ENCODE measurements around the gene LHFPL3.

LHFPL3 gene

DNA sequence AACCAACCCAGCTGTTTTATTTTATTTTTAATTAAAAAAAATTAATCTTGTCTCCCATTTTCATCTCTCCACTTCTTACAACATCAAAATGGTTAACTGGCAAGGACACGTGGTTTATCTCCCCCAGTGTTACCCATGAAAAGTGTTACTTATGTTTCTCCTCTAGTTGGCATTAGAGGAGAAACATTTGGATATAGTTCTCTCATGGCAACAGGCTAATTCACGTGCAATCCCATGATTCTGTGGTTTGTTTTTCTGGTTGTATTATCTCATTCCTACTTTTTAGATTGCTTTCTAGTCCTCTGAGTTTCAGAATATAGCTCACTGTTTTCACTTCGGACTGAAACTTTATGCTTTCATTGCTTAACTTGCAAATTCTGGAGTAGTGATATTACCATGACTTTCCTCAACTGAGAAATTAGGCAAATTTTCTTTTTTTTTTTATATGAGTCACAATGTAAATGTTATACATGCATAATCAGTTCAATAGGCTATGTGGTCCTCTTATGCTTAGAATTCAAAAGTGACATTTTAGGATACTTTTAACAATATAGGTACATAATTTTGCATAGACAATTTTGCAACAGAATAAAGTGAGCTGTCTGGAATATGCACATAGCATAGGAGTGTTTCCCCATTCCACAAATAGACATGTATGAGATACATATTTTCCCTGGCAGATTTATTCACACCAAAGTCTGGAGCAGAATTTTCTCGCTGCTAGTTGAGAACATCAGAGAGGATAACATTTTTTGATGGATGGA, 43.0 kb downstream of the LHFPL3 start:
- no peak for DNase-seq

DNA sequence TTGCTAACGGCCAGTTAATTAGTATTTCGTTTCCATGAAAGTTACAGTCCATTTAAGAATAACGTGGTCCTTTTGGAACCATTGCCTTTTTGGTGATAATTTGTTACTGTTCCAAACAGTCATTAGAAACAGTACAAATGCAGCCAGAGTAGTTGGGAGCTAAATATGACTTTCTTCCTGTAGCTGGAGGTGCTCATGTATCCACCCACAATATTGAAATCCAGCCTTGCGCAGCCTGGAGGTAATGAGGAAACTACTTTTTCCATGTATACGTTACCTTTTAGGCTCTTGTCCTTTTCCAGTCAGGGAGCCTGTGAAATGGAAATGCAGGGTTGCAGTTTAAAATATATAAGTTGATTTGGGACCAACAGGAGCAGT, 43.6 kb downstream of the LHFPL3 start:
- DNase-seq = no peak

DNA sequence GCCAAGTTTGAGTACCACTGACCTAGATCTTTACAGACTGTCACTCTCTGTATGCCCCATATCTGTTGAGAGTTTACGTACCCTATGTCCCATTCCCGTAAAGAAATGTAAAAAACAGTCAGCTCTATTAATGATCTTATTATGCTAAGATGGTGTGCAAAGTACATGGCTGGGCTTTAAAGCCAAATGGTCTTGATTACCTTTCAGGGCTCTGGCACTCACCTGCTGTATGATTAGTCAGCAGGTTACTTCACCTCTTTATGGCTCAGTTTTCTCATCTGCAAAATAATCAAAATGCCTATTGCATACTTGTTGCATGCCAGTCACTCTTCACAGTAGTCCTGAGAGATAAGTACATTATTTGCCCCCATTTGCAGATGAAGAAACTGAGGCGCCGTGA, 54.2 kb downstream of the LHFPL3 start:
- DNase-seq = no peak

DNA sequence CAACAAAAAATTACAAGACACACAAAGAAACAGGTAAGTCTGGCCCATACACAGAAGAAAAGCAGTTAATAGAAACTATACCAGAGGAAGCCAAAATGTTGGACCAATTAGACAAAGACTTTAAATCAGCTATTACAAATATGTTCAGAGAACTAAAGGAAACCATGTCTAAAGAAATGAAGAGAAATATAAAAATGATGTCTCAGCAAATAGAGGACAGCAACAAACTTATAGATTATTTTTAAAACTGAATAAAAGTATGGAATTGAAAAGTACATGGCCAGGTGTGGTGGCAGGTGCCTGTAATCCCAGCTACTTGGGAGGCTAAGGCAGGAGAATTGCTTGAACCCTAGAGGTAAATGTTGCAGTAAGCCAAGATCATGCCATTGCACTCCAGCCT, 58.5 kb downstream of the LHFPL3 start:
- DNase-seq = no peak

DNA sequence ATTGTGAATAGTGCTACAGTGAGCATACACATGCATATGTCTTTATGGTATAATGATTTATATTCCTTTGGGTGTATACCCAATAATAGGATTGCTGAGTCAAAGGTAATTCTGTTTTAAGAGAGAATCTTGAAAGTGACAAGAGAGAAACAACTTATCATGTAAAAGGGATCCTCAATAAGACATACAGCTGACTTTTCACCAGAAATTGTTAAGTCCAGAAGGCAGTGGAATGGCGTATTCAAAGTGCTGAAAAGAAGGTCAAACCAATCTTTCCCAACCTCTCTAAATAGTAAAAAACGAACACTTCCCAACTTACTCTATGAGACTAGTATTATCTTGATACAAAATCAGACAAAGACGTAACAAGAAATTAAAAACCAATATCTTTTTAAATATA, 59.8 kb downstream of the LHFPL3 start:
- no peak for DNase-seq

DNA sequence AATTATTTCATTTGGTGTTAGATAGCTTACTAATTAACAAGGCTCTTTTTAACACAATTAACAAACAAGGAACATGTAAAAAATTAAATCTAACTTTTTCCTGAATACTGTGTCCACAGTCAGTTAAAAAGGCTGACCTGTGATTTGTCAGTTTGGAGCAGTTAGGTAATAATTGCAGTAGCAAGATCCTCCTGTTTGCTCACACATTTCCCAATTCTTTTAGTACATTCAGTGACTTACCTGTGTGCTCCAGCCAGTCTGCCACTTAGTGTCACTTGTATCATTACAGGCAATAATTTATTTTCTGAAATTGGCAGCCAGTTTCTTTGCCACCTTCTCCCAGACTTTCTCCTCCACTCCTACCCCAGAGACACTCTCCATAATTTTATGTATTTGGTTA, 66.8 kb downstream of the LHFPL3 start:
- DNase-seq = no peak

DNA sequence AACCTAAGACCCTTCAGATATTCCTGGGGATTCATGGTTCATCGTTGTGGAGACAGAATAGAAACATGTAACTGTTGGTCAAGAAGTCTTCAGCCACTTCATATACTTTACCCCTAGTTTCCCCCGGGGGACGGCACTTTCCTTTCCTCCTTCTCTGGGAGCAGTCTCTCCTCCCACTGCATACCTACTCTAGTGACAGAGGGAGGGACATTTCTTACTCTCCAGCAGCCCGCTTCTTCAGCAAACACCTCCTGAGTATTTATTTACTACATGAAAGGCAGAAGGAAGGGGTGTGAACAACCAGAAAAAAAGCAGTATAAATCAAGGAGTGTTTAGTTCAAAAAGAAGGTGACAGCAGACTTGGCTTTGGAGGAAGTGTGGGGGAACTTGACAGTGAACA, 69.0 kb downstream of the LHFPL3 start:
- DNase-seq = no peak

DNA sequence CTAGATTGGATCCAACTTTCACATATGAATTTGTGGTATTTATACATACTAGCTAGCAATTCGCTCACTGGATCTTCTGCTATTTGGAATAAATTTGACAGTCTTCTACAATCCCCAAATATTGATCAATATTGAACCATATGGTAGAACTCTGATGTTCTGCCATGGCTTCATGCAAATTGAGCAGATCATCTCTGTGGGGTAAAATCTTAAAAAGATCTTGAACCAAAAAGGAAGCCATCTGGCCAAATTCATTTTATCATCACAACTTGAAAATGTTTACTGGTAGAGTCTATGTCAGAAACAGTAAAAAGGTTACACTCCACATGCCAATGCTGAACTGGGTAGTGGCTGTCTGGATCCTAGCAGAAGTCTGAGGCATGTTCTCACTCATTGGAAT, 80.0 kb downstream of the LHFPL3 start:
- no peak for DNase-seq

DNA sequence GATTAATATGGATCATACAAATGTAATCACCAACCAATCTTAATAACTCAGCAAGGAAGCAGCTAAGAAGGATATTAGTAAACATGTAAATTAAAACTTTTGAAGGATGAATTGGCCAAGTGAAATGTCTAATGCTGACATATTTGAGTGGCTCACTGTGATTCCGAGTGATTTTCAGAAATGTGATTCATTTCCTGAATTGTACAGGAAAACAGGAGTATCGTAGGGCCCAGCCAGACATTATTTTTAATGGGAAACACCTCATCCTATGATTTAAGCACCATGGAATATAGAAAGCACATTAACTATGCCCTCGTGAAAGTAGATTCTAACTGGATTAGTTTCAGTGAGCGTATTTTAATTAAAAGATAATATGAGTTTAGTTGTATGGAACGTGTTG, 82.3 kb downstream of the LHFPL3 start:
- no peak for DNase-seq

DNA sequence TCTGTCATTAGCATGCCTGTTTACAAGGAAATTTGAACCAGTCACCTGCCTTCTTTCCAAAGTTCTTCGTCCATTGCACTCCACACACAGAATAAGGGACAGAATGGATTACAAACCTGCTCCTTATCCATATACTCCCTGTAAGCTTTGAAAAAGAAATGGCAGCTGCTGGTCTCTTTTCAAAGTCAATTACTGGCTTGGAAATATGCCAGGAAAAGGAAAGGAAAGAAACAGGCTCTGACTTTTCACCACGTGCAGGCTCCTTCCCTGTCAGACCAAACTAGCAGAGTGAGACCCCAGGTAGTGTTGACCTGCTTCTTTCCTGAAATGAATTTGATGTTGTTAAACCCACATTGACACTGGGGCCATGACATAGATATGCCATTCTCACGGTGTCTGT, 84.5 kb downstream of the LHFPL3 start:
- DNase-seq = peak; percentile 90

DNA sequence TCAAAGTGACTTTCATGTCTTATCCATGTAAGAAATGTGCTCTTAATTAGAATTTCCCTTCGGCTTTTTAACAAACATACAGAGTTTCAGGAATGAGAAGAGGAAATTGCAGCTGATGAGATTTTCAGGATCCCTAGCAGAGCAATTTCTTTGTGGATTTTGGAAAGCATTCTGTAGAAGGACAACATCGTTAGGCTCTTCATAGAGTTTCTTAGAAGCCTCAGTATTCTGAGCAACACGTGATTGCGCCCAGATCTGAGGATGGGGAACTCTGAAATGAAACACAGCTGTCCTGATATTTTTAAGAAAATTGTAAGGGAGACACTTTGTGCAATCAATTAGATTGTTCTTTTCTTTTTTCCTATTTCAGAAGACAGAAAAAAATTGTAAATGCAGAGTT, 85.8 kb downstream of the LHFPL3 start:
- DNase-seq = no peak

DNA sequence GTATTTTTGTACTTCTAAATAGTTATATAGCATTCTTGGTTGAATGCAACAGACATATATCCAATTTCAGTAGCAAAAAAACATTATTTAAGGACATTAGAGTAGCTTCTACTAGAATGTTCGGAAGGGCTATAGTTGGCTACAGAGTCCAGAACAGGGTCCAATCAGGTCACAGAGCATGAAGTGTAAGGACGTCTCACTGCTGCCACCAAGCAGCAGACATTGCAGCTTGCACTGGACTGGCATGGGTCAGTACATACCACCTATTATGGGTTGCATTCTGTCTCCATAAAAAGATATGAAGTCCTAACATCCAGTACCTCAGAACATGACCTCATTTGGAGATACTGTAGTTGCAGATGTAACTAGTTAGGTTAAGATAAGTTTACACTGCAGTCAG, 87.3 kb downstream of the LHFPL3 start:
- no peak for DNase-seq

DNA sequence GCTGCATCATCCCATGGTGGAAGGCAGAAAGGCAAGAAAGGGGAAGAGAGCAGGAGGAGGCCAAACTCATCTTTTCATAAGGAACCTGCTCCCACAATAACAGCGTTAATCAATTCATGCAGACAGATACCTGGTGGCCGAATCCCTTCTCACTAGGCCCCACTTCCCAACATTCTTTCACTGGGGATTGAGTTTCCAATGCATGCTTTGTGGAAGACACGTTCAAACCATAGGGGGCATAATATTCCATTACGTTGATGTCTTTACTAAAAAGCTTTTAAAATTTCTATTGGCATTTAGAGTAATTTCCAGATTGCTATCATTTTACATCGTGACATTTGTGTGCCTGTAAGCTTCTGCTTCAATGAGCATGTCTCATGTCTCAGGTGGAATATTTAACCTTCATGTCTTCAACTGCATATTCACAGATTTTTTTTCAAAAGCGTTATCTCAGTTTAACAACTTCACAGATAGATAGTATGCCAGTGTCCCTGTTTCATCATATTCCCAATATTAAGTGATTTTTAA, 88.5 kb downstream of the LHFPL3 start:
- peak; percentile 69 for DNase-seq

DNA sequence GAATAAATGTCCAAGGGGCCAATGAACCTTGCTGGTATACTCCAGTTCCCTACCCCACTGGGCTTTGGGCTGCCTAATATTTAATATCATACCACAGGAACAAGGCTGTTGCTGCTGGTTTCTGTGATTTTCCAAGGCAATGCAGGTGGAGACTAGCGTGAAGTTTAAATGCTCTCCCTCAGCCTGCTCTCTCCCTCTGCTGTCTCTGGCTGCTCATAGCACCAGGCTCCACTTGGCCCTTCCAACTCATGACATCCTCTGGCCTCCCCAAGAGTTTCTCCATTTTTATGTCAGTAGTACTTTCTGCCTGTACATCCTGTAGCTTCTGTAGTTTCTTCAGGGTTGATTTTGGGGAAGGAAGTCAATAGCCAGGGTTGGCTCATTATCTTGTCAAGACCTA, 103.5 kb downstream of the LHFPL3 start:
- no peak for DNase-seq

DNA sequence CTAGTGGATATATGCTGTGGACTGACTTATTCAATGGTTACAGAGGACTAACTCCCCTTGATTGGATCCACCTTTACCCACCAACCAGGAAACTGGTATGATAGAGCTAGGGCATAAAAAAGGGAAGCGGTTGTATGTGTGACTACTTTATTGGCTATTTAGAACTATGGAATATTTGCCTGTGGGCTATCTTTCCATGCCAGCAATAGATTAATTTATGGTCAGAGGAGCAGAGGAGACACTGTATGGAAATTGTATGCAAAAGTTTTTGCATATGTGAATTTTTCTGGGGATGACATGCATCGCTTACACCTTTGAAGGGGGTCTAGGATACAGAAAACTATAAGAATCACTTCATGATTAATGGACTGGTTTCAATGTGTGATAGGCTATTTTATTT, 105.7 kb downstream of the LHFPL3 start:
- DNase-seq = no peak

DNA sequence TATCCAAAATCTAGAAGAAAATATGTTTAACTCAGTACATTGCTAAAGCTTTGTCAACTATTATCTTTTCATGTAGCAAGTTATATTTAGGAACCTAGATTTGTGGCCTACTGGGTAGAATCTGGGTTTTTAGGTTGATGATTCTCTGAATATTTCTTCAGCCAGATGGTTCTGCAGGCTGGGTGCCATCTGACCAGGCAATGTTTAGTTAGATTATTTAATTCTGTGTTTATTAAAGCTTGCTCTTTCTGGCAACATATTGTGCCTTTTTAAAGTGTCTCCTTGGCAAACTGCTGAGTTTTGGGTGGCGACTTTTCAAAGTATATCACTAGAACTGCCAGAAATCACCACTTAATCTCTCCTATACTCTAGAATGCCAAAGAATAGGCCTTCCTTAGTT, 114.1 kb downstream of the LHFPL3 start:
- DNase-seq = no peak

DNA sequence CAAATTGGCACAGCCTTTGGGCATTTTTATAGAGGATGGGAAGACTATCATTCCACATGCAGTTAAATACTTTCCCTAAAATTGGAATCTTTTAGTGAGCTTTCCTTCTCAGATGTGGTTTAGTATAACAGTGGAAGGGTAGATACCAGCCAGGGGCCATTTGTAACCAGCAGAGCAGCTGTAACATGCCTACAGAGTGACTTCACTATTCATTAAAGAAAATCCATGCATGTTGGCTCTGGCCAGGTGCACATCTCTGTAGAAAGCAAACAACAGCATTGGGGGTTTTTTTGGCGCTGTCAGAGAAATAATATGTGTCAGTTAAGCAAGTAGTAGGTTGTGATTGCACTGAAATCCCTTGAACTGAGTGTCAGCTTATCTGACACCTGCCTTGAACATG, 115.6 kb downstream of the LHFPL3 start:
- no peak for DNase-seq

DNA sequence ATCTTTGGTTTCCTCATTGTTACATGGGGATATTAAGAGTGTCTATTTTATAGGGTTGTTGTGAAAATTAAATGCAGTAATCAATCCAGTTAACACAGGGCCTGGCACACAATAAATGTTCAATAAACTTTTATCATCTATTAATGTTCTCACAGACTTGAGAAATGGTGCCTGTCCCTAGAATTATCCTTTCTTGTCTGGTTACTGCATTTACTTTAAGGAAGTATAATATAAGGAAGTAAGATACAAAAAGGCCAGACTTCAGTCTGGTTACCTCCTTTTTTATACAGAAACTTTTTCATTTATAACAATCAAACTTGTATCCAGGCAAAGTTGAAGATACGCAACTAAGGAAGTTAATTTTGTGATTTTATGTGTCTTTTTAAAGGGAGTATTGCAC, 117.0 kb downstream of the LHFPL3 start:
- DNase-seq = no peak

DNA sequence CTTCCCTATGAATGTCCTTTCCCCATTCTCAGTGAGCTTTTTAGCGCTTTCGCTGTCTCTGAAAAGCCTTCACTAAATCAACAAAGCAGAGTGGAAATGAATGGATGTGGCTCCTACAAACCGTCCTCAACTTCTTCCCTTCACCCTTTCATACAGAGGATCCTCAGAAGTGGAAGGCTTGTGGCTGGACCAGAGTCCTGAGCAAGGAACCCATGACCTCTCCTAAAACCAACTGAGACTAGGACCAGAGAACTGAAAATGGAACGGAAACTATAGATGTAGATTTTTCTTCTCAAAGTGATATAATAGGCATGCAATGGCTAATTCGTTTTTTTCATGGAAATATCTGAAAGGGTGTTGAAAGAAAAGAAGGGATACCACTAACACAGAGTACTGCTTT, 122.5 kb downstream of the LHFPL3 start:
- no peak for DNase-seq

DNA sequence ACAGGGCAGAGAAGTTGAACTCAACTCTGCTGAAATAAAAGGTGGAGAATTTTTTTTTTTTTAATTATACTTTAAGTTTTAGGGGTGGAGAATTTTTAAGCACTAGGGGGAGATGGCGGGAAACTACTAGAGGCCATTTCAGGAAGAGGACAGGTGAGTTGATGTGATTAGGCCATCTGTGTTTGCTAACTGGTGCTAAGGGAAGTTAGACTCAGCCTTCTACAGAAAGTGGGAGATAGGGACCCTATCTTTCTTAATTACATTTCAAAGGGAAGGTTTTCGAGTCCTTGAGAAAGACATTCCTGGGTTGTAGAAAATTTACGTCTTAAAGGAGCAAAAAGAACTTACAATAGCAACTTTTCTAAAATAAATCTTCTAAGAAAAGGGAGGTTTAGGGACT, 124.8 kb downstream of the LHFPL3 start:
- DNase-seq = peak; percentile 7

DNA sequence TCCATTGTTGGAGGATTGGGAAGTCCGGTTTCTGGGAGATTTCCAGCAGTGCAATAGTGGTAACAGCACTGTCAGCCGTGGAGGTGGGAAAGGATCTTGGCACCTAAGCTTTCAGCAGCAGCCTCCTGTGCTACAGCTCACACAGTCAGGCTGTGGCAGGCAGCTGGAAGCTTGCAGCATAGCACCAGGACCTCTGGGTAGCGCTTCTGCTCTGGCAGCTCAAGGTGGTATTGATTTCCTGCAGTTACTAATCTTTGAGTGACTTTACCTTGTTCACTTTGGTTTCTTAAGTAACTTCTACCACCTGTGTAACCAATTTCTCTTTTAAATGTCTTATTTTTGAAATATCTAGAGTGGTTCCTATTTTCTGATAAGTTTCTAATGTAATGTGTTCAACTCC, 130.5 kb downstream of the LHFPL3 start:
- DNase-seq = no peak

DNA sequence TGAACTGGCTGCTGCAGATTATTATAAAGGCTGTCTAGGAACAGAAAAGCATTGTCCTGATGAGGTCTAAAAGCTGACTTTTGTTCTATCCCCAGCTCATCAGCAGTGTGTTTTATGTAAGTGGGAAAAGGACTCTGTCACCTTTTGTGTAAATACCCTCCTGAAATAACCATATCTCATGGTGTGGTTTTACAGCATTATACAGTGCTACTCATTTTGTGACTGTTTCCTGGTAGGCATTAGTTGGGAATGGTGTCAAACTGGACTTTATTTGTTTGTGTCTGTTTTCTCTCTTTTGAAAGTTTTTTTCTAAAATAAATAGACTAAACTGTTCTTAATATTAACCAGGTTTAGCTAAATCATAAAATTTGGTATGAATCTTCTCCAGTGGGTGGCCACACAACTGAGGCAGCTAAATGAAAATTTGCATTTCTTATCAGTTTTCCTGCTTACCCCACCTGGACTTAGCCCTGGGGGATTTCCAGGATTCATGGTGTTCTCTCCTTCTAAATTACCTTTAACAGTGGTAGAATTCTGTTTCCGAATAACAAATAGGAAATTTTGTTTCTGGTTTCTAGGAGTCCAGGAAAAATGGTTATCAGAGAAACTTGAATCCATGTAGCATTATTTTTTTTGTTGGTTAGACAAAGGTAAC, 140.9 kb downstream of the LHFPL3 start:
- no peak for DNase-seq

DNA sequence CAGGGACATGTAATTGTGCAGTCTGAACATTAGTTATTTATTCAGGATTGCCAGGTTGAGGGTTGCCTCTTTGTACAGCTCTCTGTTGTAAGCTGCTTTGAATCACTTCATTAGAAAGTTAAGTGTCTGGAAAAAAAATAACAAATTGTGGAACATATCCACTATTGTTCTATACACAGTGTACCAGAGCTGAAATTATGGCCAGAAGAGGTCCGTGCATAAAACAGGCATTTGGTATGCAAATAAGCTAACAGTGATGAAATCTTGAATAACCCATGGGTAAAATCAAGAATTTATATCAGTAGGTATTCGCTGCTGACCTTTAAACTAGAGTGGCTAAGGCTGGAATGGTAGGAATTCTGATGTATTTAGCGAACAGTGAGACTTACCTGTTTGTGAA, 152.1 kb downstream of the LHFPL3 start:
- DNase-seq = no peak

DNA sequence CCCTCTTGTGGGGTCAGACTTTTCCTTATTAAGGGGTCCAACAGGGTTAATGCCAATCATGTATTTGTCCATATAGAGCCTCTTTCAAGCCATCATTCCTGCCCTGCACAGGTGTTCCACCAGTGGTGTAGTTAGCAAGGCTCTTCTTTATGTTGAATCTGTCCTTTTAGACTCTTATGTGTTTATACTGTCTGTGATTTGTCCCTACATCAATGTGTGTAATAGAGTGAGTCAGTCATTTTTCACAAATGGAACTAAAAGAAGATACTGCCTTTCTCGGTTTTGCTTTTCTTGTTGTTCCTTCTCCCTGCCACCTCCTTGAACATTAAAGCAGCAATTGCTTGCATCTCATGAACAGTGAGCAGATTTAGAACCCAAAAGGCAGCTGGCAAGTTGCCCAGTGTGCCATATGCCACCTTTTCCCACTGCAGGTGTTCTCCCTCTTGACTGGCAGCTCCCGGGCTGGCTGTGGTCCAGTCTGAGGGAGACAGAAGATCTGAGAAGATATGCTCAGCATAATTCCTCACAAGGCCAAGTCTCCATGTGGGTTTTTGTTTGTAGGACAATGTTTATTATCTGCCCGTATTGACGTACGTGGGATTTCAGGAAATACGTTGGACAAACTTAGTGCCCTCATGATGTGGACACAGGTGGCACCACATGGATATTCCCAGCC, 154.1 kb downstream of the LHFPL3 start:
- DNase-seq = peak; percentile 96

Measured in NCI-H2171 treated with DMSO at 0.1 percent for 48 hours (cell line).